Measurements from ENCODE around the gene TMPRSS11D.

- no peak for TF ChIP-seq REST (IDR thresholded peaks at IDR 0.05)
- TF ChIP-seq CTCF (IDR thresholded peaks at IDR 0.05) = no peak
- no peak for TF ChIP-seq PHF8 (IDR thresholded peaks at IDR 0.05; ENCODE audit: borderline replicate concordance, low read depth)
- TF ChIP-seq, protein P1, sequence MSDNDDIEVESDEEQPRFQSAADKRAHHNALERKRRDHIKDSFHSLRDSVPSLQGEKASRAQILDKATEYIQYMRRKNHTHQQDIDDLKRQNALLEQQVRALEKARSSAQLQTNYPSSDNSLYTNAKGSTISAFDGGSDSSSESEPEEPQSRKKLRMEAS (IDR thresholded peaks at IDR 0.05) = no peak
- TF ChIP-seq MAFK (IDR thresholded peaks at IDR 0.05; ENCODE audit: partially characterized antibody) = no peak
- no peak for TF ChIP-seq NPAS2 (CRISPR knock-in tag; IDR thresholded peaks at IDR 0.05; ENCODE audit: borderline replicate concordance)
- TF ChIP-seq EP300 (IDR thresholded peaks at IDR 0.05) = no peak
- no peak for TF ChIP-seq JUN (IDR thresholded peaks at IDR 0.05)
- no peak for TF ChIP-seq PBX3 (IDR thresholded peaks at IDR 0.05)
- no peak for TF ChIP-seq MYC (IDR thresholded peaks at IDR 0.05; ENCODE audit: borderline replicate concordance, low read length)
Observed at GRCh38 chr4:67931256-67931655, 47.5 kb upstream of the TMPRSS11D start.
